GM10847 (cell line): ENCODE measurements around the gene PAWR.

Source experiments
- POLR2A ChIP-seq: IDR thresholded peaks from 2 replicates; pipeline ENCODE4 v1.6.1; 2011; ENCODE audit not compliant: insufficient read length; ENCODE audit errors: extremely low read depth

PAWR gene

GRCh38 chr12:79638490-79638889 is 52.3 kb downstream of the PAWR start:
- TF ChIP-seq POLR2A, result no peak

- no peak for TF ChIP-seq POLR2A
These were observed 53.7 kb downstream of the PAWR start for GRCh38 chr12:79637093-79637492.

GRCh38 chr12:79635676-79636075 is 55.1 kb downstream of the PAWR start:
- no peak for TF ChIP-seq POLR2A

GRCh38 chr12:79634957-79635471 is 55.8 kb downstream of the PAWR start:
- TF ChIP-seq POLR2A, result no peak

GRCh38 chr12:79629561-79629960 is 61.2 kb downstream of the PAWR start:
- TF ChIP-seq POLR2A, result no peak

GRCh38 chr12:79624378-79624777 is 66.4 kb downstream of the PAWR start:
- no peak for TF ChIP-seq POLR2A

- no peak for TF ChIP-seq POLR2A
These were observed 70.7 kb downstream of the PAWR start for GRCh38 chr12:79619872-79620562.

- no peak for TF ChIP-seq POLR2A
These were observed 71.8 kb downstream of the PAWR start for GRCh38 chr12:79618848-79619404.

- TF ChIP-seq POLR2A, result no peak
These were observed 73.1 kb downstream of the PAWR start for GRCh38 chr12:79617696-79618095.

- no peak for TF ChIP-seq POLR2A
These were observed 74.9 kb downstream of the PAWR start for GRCh38 chr12:79615596-79616560.

- no peak for TF ChIP-seq POLR2A
These were observed 76.0 kb downstream of the PAWR start for GRCh38 chr12:79614730-79615129.

- no peak for TF ChIP-seq POLR2A
These were observed 88.9 kb downstream of the PAWR start for GRCh38 chr12:79601908-79602307.

GRCh38 chr12:79597910-79598309 is 92.9 kb downstream of the PAWR start:
- no peak for TF ChIP-seq POLR2A

- TF ChIP-seq POLR2A, result no peak
These were observed 93.9 kb downstream of the PAWR start for GRCh38 chr12:79596719-79597350.

- TF ChIP-seq POLR2A, result no peak
These were observed 95.5 kb downstream of the PAWR start for GRCh38 chr12:79595273-79595672.

- no peak for TF ChIP-seq POLR2A
These were observed 97.9 kb downstream of the PAWR start for GRCh38 chr12:79592865-79593264.

- no peak for TF ChIP-seq POLR2A
These were observed 98.8 kb downstream of the PAWR start for GRCh38 chr12:79591988-79592387.
